GM18517 (cell line): Measurements from ENCODE around the gene AEN.

Source experiments
- ATAC-seq: cut with Tn5 transposase; IDR thresholded peaks from one replicate; pipeline ENCODE4 v1.9.1; 2021; ENCODE audit warnings: mild to moderate bottlenecking, moderate library complexity; ENCODE audit not compliant: unreplicated experiment

Gene AEN

DNA sequence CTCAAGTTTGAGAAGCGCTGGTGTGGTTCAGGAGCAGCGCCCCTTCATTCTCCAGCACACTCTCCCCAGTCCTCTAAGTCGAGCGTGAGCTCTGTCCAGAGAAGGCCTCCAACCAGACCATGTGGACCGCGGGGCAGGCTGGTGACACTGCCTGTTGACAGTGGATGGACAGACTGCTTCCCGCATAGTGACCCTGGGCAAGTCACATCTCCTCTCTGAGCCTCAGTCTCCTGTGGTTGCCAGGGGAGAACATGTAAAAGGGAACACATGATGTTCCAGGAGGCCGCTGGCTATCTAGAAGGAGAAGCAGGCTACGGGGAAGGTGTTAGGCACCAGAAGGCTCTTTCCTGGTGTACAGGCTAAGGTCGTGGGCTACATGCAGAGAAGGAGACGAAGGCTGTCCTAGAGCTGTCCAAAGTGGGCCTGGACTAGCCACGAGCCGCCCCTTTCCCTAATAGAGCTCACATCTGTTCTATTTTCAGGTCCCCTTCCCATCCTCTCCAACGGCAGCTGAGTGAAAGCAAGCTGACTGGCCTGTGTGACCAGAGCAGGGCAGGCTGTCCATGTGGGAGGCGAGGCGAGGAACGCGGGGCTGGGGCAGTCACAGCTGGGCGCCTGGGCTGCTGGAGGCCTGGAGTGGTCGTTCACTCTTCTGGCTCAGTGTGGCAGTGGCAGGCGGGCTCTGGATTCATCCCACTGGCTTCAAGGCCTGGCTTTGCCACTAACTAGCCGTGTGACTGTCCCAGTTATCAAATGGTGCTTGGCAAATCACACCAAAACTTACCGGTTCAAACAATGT is 28.8 kb downstream of the AEN start:
- peak; percentile 9 for ATAC-seq

GRCh38 chr15:88650556-88650955 is 29.4 kb downstream of the AEN start:
- ATAC-seq = no peak

GRCh38 chr15:88651136-88651732 is 30.1 kb downstream of the AEN start:
- ATAC-seq = no peak

- ATAC-seq = no peak
These were observed 30.8 kb downstream of the AEN start for GRCh38 chr15:88651971-88652370.

DNA sequence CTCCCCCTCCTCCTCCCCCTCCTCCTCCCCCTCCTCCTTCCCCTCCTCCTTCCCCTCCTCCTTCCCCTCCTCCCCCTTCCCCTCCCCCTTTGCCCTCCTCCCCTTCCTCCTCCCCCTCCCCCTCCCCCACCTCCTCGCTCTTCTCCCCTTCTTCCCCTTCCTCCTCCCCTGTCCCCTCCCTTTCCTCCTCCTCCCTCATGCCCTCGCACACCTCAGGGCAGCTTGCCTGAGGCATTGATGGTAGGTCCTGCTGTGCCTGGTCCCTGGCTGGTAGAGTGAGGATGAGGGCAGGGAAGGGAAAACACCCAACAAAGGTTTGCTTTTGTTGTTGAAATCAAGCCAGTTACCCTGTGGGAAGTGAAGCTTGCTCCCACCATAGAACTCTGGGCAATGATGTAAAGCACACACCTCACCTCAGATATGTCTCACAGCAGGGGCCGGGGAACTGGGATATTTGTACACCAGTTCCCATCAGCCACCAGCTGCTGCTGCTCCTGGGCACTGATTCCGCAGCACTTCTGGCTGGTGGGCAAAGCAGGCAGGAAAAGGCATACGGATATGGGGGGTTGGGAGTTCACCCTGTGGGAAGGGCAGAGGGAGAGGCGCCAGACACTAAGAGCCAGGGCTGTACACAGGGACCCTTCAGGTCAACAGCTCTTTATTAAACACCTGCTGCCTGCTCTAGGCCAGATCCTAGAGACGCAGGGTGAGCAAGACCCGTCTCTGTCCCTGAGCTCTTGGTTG is 31.5 kb downstream of the AEN start:
- ATAC-seq = no peak

DNA sequence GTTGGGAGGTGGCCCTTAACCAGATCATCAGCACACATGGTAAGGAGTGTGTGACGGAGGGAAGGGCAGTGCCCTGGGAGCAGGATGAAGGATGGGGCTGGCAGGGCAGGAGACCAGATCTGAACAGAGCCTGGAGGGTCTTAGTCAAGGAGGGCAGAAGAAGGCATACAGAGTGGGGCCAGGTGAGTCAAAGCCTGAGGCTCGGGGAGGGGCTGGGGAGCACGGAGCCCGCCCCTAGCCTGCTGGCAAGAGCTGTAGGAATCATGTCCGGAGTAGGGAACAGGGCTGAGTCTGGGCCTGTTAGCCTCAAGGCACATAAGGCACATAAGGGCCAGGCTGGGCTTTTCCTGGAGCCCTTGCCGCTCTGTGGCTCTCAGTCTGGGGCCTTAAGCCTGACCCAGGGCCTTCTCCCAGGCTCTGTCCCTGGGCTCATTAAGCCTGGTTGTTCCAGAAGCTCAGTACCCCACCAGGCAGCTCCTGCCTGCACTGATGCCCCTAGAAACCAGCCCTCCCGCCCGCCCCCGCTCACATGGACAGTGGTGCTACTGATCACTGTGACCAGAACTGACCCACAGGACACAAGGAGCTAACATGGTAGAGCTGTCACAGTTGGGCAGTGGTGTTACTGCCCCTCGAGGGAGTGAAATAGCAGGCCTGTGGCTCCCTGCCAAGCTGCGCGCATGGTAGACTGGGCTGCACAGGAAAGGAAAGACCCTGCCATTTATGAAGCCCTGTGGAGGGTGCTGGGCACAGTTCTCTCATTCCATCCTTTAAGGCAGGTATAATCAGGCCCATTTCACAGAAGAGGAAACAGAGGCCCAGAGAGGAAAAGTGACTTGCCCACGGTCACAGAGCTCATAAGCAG is 32.3 kb downstream of the AEN start:
- no peak for ATAC-seq

DNA sequence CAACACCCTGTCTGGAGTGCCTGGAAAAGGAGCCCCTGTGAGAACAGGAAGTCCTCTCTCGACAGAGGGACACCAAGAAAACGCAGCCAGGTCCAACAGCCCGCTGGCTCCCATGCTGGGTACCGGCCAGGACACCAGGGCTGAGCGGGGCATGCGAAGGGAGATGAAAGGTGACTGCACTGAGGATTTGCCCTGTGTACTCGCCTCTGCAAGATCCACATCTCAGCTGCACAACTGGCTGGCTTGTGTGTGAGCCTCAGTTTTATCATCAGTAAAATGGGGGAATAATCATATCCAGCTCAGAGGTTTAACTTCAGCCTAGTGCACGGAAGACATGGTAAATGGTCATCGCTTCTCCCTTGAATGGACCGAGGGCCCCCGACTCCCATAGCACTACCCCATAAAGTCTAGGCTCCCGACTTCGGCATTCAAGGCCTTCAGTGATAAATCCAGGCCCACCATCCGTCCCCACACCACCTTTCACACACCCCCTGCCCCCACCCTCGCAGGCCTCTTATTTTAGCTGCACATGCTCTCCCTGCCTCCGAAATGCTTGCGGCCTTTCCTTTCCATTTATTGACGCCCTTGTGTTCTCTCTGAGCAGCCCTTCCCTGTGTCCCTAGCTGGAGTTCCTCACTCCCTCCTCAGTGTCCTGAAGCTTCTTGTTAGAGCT is 33.4 kb downstream of the AEN start:
- ATAC-seq = no peak

GRCh38 chr15:88655103-88655553 is 34.0 kb downstream of the AEN start:
- no peak for ATAC-seq

DNA sequence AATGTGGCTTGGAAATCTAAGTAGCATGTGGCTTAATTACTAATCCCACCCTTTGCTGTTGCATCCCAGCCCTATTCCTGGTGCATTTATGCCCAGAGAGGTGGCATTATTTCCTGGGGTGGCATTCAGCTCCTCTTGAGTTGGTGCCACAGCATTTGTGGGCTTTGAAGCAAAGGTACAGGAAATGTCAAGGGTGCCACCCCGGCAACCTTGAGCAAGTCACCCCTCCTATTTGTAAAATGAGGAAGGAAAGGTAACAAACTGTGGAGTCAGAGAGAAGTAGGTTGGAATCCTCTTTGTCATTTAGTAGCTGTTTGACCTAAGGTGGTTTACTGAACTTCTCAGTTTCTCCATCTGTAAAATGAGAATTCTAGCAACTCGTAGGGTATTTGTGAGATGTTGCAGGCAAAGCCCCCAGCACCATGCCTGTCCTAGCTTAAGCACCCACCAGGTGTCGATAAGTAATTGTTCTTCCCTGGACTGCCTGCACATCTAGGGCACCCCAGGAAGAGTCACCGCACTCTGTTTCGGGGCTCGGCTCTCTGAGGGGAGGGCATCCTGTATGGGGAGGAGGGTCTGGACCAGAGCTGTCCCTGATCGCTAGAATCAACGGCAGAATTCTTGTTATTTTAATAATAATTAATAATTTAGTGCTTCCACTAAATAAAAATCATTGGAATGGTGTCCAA is 34.8 kb downstream of the AEN start:
- ATAC-seq = no peak

DNA sequence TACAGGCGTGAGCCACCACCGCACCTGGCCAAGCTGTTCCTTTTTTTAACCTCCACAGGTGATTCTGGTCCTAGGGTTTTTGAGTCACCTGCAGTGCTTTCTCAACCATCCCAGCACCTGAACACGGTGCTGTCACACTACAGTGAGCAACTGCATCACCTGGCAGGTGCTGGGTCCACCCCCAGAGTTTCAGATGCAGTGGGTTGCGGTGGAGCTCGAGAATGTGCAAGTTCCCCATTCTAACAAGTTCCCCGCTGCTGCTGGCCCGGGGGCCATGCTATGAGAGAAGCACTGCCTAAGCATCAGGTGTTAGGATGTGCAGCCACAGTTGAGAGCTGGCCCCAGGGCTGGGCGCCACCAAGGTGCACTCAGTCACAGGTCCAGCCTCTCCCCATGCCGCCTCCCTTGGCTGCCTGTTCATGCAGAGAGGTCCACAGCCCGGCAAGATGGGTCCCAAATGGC is 35.7 kb downstream of the AEN start:
- ATAC-seq = peak; percentile 88

GRCh38 chr15:88657326-88658069 is 36.4 kb downstream of the AEN start:
- ATAC-seq = no peak

- no peak for ATAC-seq
These were observed 37.2 kb downstream of the AEN start for GRCh38 chr15:88658070-88658965.

- ATAC-seq = no peak
These were observed 38.1 kb downstream of the AEN start for GRCh38 chr15:88658972-88659931.

- ATAC-seq = no peak
These were observed 40.0 kb downstream of the AEN start for GRCh38 chr15:88661041-88661700.

DNA sequence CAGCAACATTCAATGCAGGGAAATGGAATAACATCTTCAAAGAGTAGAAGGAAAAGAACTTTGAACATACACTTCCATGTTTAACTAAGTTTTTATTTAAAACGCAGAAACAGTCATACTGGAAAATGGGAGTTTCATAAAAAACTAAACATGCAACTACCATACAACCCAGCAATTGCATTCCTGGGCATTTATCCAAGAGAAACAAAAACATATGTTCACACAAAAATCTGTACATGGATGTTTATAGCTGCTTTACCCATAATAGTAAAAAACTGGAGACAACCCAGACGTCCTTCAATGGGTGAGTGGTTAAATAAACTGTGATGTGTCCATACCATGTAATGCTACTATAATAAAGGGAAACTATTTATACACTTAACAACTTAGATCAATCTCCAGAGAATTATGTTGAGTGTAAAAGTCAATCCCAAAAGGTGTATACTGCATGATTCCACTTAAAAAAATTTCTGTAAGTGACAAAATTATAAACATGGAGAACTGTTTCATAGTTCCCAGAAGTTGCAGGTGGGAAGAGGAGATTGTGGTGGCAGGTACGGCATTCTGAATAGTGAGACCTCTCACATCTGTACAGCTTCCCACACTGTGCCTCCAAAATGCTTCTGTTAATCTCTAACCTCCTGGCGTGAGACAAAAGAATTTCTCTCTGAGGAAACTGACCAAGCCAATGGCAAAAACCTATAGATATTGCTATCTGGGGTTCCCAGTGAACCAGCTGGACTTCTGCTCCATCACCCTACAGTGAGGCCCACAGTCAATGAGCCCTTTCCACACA is 40.8 kb downstream of the AEN start:
- no peak for ATAC-seq
